GM23338 (cell line): ENCODE data around the gene ZNF23. TPM values are rescaled to one million over a fixed set of nuclear protein-coding genes. Genes with fewer than 3 reads are reported as not detected.

ENCODE experiments used
- ATAC-seq: fragments of 200-7000 bp; cut with Tn5 transposase; 3 replicates; pipeline ENCODE4 v1.9.1; 2020
- DNase-seq: peaks from one replicate; pipeline ENCODE4 v3.0.0-alpha.2; 2015; ENCODE audit warnings: low spot score
- H2AFZ ChIP-seq: fragments of 200-600 bp; sonication (generic); 2 replicates; pipeline ENCODE4 v1.8.0; 2016; ENCODE audit warnings: antibody characterized with exemption, mild to moderate bottlenecking, moderate library complexity
- H3F3A ChIP-seq: fragments of 200-600 bp; sonication (generic); replicated peaks from 2 replicates; pipeline ENCODE4 v1.8.0; 2017; ENCODE audit warnings: antibody characterized with exemption, mixed run types, low read depth
- H3K27ac ChIP-seq: fragments of 200-600 bp; sonication (generic); 2 replicates; pipeline ENCODE4 v1.6.1; 2016; ENCODE audit warnings: low read depth
- H3K27me3 ChIP-seq: fragments of 200-600 bp; sonication (generic); 2 replicates; pipeline ENCODE4 v1.8.0; 2016; ENCODE audit warnings: mild to moderate bottlenecking, mixed run types, moderate library complexity; ENCODE audit not compliant: insufficient read depth
- H3K36me3 ChIP-seq: fragments of 200-600 bp; sonication (generic); 2 replicates; pipeline ENCODE4 v1.8.0; 2016; ENCODE audit warnings: mild to moderate bottlenecking; ENCODE audit not compliant: insufficient read depth
- H3K4me1 ChIP-seq: fragments of 200-600 bp; sonication (generic); 2 replicates; pipeline ENCODE4 v1.8.0; 2016; ENCODE audit warnings: mild to moderate bottlenecking, moderate library complexity; ENCODE audit not compliant: insufficient read depth
- H3K4me2 ChIP-seq: fragments of 200-600 bp; sonication (generic); 2 replicates; pipeline ENCODE4 v1.7.1; 2017; ENCODE audit warnings: mixed run types
- H3K4me3 ChIP-seq: fragments of 200-600 bp; sonication (generic); 2 replicates; pipeline ENCODE4 v1.6.1; 2016; ENCODE audit warnings: mixed run types
- H3K79me2 ChIP-seq: fragments of 200-600 bp; sonication (generic); replicated peaks from 2 replicates; pipeline ENCODE4 v1.8.0; 2017; ENCODE audit warnings: mild to moderate bottlenecking; ENCODE audit not compliant: insufficient read depth
- H3K9me2 ChIP-seq: fragments of 200-600 bp; sonication (generic); 2 replicates; pipeline ENCODE4 v1.8.0; 2017; ENCODE audit not compliant: insufficient read depth
- H4K20me1 ChIP-seq: fragments of 200-600 bp; sonication (generic); replicated peaks from 2 replicates; pipeline ENCODE4 v1.8.0; 2017; ENCODE audit warnings: mild to moderate bottlenecking; ENCODE audit not compliant: insufficient read depth
- H3K27ac Mint-ChIP-seq: 2 replicates; pipeline ENCODE4 v1.8.0; 2020; ENCODE audit warnings: inconsistent platforms, mild to moderate bottlenecking, moderate library complexity, mixed read lengths
- H3K27me3 Mint-ChIP-seq: 3 replicates; pipeline ENCODE4 v1.8.0; 2022; ENCODE audit warnings: low read depth, mild to moderate bottlenecking, moderate library complexity, mixed read lengths, inconsistent platforms; ENCODE audit not compliant: insufficient read depth, poor library complexity
- H3K36me3 Mint-ChIP-seq: 3 replicates; pipeline ENCODE4 v1.8.0; 2021; ENCODE audit warnings: low read depth, mild to moderate bottlenecking, inconsistent platforms, moderate library complexity, mixed read lengths
- H3K4me1 Mint-ChIP-seq: 3 replicates; pipeline ENCODE4 v1.8.0; 2020; ENCODE audit warnings: mild to moderate bottlenecking, inconsistent platforms, mixed read lengths
- H3K4me3 Mint-ChIP-seq: 3 replicates; pipeline ENCODE4 v1.8.0; 2021; ENCODE audit warnings: moderate library complexity, mild to moderate bottlenecking, inconsistent platforms, mixed read lengths
- H3K9me3 Mint-ChIP-seq: 3 replicates; pipeline ENCODE4 v1.8.0; 2020; ENCODE audit warnings: moderate library complexity, mild to moderate bottlenecking, inconsistent platforms, mixed read lengths
- CREB1 ChIP-seq: fragments of 250-450 bp; sonication (Bioruptor Pico); IDR thresholded peaks from 2 replicates; pipeline ENCODE4 v1.5.0; 2020; ENCODE audit warnings: low read depth, mild to moderate bottlenecking, moderate library complexity
- CTCF ChIP-seq, 2 experiments: fragments of 200-600 bp in 1 of 2; sonication (generic) in 1 of 2; conservative IDR thresholded peaks; 2 replicates each; pipeline versions ENCODE4 v1.5.1 to v1.6.1; 2016 to 2017; ENCODE audit warnings: antibody characterized with exemption in 2 of 2, low read depth in 2 of 2, mild to moderate bottlenecking in 2 of 2, moderate library complexity in 1 of 2
- ETS1 ChIP-seq: IDR thresholded peaks from 2 replicates; pipeline ENCODE4 v1.6.1; 2016; ENCODE audit warnings: antibody characterized with exemption
- EZH2 ChIP-seq: fragments of 200-600 bp; sonication (generic); IDR thresholded peaks from one replicate; pipeline ENCODE4 v1.8.0; 2017; ENCODE audit warnings: antibody characterized with exemption, mild to moderate bottlenecking, low read depth; ENCODE audit not compliant: unreplicated experiment
- EZH2phosphoT487 ChIP-seq: fragments of 200-600 bp; sonication (generic); IDR thresholded peaks from one replicate; pipeline ENCODE4 v1.8.1; 2018; ENCODE audit warnings: antibody characterized with exemption; ENCODE audit not compliant: unreplicated experiment
- JUNB ChIP-seq: IDR thresholded peaks from one replicate; pipeline ENCODE4 v1.6.1; 2016; ENCODE audit warnings: antibody characterized with exemption; ENCODE audit not compliant: unreplicated experiment
- NANOG ChIP-seq: IDR thresholded peaks from 2 replicates; pipeline ENCODE4 v1.6.1; 2016; ENCODE audit warnings: antibody characterized with exemption, borderline replicate concordance
- POLR2AphosphoS5 ChIP-seq: IDR thresholded peaks from 2 replicates; pipeline ENCODE4 v1.6.1; 2016; ENCODE audit warnings: antibody characterized with exemption, low read depth
- REST ChIP-seq: IDR thresholded peaks from one replicate; pipeline ENCODE4 v1.6.1; 2018; ENCODE audit warnings: antibody characterized with exemption; ENCODE audit not compliant: unreplicated experiment
- STAT1 ChIP-seq: IDR thresholded peaks from one replicate; pipeline ENCODE4 v1.6.1; 2016; ENCODE audit warnings: antibody characterized with exemption; ENCODE audit not compliant: unreplicated experiment
- ZNF114 ChIP-seq: fragments of 250-450 bp; sonication (Bioruptor Pico); IDR thresholded peaks from 2 replicates; pipeline ENCODE4 v1.5.0; 2020; ENCODE audit warnings: mild to moderate bottlenecking, moderate library complexity
- ZNF331 ChIP-seq: fragments of 250-450 bp; sonication (Bioruptor Pico); IDR thresholded peaks from 2 replicates; pipeline ENCODE4 v1.5.0; 2020; ENCODE audit warnings: low read depth, mild to moderate bottlenecking, moderate library complexity
- ZNF462 ChIP-seq: fragments of 250-450 bp; sonication (Bioruptor Pico); IDR thresholded peaks from 2 replicates; pipeline ENCODE4 v1.5.0; 2020; ENCODE audit warnings: mild to moderate bottlenecking, moderate library complexity
- polyA plus RNA-seq: library from polyadenylated mRNA; unstranded; fragments of >200 nt; fragmentation: Nextera tagmentation; extraction: Ambion mirVana; gene quantifications from 2 replicates; pipeline ENCODE4 v1.2.1, GENCODE V29; 2016
- total RNA-seq: library from RNA; depleted of rRNA; stranded (reverse); fragments of >200 nt; shearing (Covaris generic); gene quantifications from 2 replicates; pipeline ENCODE4 v1.2.3, GENCODE V29; 2014

The ZNF23 gene
- total and polyA plus RNA-seq, 2 experiments from 2014 or later = 8.4 to 8.8 TPM

- Histone ChIP-seq H3K27ac (no peak overlapping the region), H4K20me1 (no peaks in the 10 kb centered on the region), H3K4me2 (no peak overlapping the region), H3K27me3 (no peaks in the 10 kb centered on the region), H3K4me1 (no peaks in the 10 kb centered on the region), H3K9me2 (no peaks in the 10 kb centered on the region), H3F3A (no peaks in the 10 kb centered on the region), H3K79me2 (peaks cover 21% of the 10 kb centered on the region), H2AFZ (no peak overlapping the region), H3K4me3 (no peak overlapping the region), H3K36me3 (no peaks in the 10 kb centered on the region)
- Mint-ChIP-seq H3K9me3 (no peaks in the 10 kb centered on the region; the same call in 1 of the 3 replicates), H3K4me3 (peak overlapping the region; percentile 98; the same call in 2 of the 3 replicates), H3K36me3 (peaks cover 12% of the 10 kb centered on the region), H3K27ac (no peak overlapping the region), H3K4me1 (peaks cover 6% of the 10 kb centered on the region; the same call in 1 of the 3 replicates), H3K27me3 (peaks cover 1% of the 10 kb centered on the region)
- no peak for ATAC-seq
- TF ChIP-seq EZH2phosphoT487 (no peak), CREB1 (CRISPR knock-in tag) (no peak), ZNF462 (CRISPR knock-in tag) (no peak), POLR2AphosphoS5 (no peak), CTCF (conservative IDR thresholded peaks at IDR 0.05; ENCODE audit: low read depth in 2 of 2) (no peak), NANOG (no peak), REST (no peak), ETS1 (no peak), ZNF331 (CRISPR knock-in tag) (no peak), JUNB (no peak), STAT1 (no peak), ZNF114 (CRISPR knock-in tag) (no peak), EZH2 (no peak)
- no peak for DNase-seq
These were observed 1.8 kb downstream of the ZNF23 start for GRCh38 chr16:71460236-71460635.
